HUES64 (cell line): Measurements from ENCODE around the gene TTLL5.

Experiments
- H3K27ac ChIP-seq: 2 replicates; pipeline ENCODE4 v1.7.0; 2013; ENCODE audit warnings: low read depth, low read length, inconsistent platforms
- H3K27me3 ChIP-seq: 2 replicates; pipeline ENCODE4 v1.6.1; 2013; ENCODE audit warnings: mild to moderate bottlenecking, low read length; ENCODE audit not compliant: insufficient read depth
- H3K36me3 ChIP-seq: 2 replicates; pipeline ENCODE4 v1.6.1; 2013; ENCODE audit warnings: mild to moderate bottlenecking, low read length; ENCODE audit not compliant: insufficient read depth
- H3K4me1 ChIP-seq: 2 replicates; pipeline ENCODE4 v1.6.1; 2013; ENCODE audit warnings: mild to moderate bottlenecking, low read length, moderate library complexity; ENCODE audit not compliant: insufficient read depth
- H3K4me3 ChIP-seq: 2 replicates; pipeline ENCODE4 v1.5.1; 2013; ENCODE audit warnings: mild to moderate bottlenecking, low read length, moderate library complexity
- H3K9ac ChIP-seq: 2 replicates; pipeline ENCODE4 v1.6.1; 2013; ENCODE audit warnings: mild to moderate bottlenecking, low read depth, low read length
- H3K9me3 ChIP-seq: 2 replicates; pipeline ENCODE4 v1.6.1; 2013; ENCODE audit warnings: low read depth, low read length; ENCODE audit not compliant: insufficient read depth
- WGBS: fragments of 150-250, 120-280 bp; methylation state at CpG from one replicate; pipeline ENCODE4 v1.1.7; 2013; ENCODE audit warnings: missing lambda C conversion rate; 5-methylcytosine and 5-hydroxymethylcytosine counted together

The TTLL5 gene

GRCh38 chr14:75983019-75983358, 321.9 kb downstream of the TTLL5 start:
- peak overlapping the region; percentile 63 for H3K4me3 ChIP-seq
- H3K27me3 ChIP-seq: peaks cover 31% of the 10 kb centered on the region
- peak overlapping the region; percentile 56; the same call in 1 of the 2 replicates for H3K9ac ChIP-seq
- 25% methylated on average over 7 of the region's 7 CpGs for WGBS
- no peak overlapping the region for H3K27ac ChIP-seq
- H3K9me3 ChIP-seq: no peaks in the 10 kb centered on the region
- H3K36me3 ChIP-seq: no peaks in the 10 kb centered on the region
- H3K4me1 ChIP-seq: peaks cover 9% of the 10 kb centered on the region

- Histone ChIP-seq H3K4me3 (no peak overlapping the region), H3K36me3 (no peaks in the 10 kb centered on the region), H3K9me3 (no peaks in the 10 kb centered on the region), H3K9ac (no peak overlapping the region), H3K27ac (no peak overlapping the region), H3K27me3 (peaks cover 31% of the 10 kb centered on the region), H3K4me1 (peaks cover 9% of the 10 kb centered on the region; the same call in 1 of the 2 replicates)
- 92% methylated on average over 2 of the region's 2 CpGs for WGBS
Observed at GRCh38 chr14:75984674-75985073, 323.6 kb downstream of the TTLL5 start.

GRCh38 chr14:75985618-75986438, 324.8 kb downstream of the TTLL5 start, which contains the start of gene IFT43:
TSS of gene IFT43 (plus strand) at chr14:75985763. CDS start at chr14:75985787, 24 bp downstream.
- peak within 1 kb of the TSS; percentile 74 for H3K9ac ChIP-seq
- H3K36me3 ChIP-seq: peaks cover 8% of the 10 kb centered on the region
- H3K9me3 ChIP-seq: no peaks in the 10 kb centered on the region

GRCh38 chr14:75986439-75986765, 325.4 kb downstream of the TTLL5 start:
- Histone ChIP-seq H3K27me3 (peaks cover 31% of the 10 kb centered on the region), H3K4me3 (peak overlapping the region; percentile 97), H3K27ac (no peak overlapping the region), H3K36me3 (peaks cover 10% of the 10 kb centered on the region), H3K9me3 (no peaks in the 10 kb centered on the region), H3K9ac (peak overlapping the region; percentile 74; the same call in 1 of the 2 replicates), H3K4me1 (peaks cover 1% of the 10 kb centered on the region; the same call in 1 of the 2 replicates)
- WGBS: 52% methylated on average over 6 of the region's 6 CpGs

More at GRCh38 chr14:75985618-75986438, 324.8 kb downstream of the TTLL5 start, which contains the start of gene IFT43:
- peaks cover 7% of the 10 kb centered on the region; the same call in 1 of the 2 replicates for H3K4me1 ChIP-seq
- peak within 1 kb of the TSS; percentile 46 for H3K27ac ChIP-seq
- peaks cover 31% of the 10 kb centered on the region for H3K27me3 ChIP-seq
- H3K4me3 ChIP-seq: peak within 1 kb of the TSS; percentile 97
- WGBS: under 1% methylated on average over 52 of the region's 52 CpGs

GRCh38 chr14:75987201-75987970, 326.3 kb downstream of the TTLL5 start:
- H3K4me1 ChIP-seq: no peaks in the 10 kb centered on the region
- H3K4me3 ChIP-seq: no peak overlapping the region
- H3K9ac ChIP-seq: no peak overlapping the region
- H3K36me3 ChIP-seq: peaks cover 14% of the 10 kb centered on the region
- no peaks in the 10 kb centered on the region for H3K9me3 ChIP-seq
- H3K27me3 ChIP-seq: peaks cover 28% of the 10 kb centered on the region
- 91% methylated on average over 3 of the region's 3 CpGs for WGBS
- no peak overlapping the region for H3K27ac ChIP-seq

GRCh38 chr14:75989134-75989533, 328.1 kb downstream of the TTLL5 start:
- Histone ChIP-seq H3K27me3 (peaks cover 13% of the 10 kb centered on the region), H3K9me3 (no peaks in the 10 kb centered on the region), H3K4me3 (no peak overlapping the region), H3K9ac (no peak overlapping the region), H3K27ac (no peak overlapping the region), H3K36me3 (peaks cover 19% of the 10 kb centered on the region), H3K4me1 (no peaks in the 10 kb centered on the region)
- 94% methylated on average over 6 of the region's 6 CpGs for WGBS

- Histone ChIP-seq H3K9ac (no peak overlapping the region), H3K4me1 (no peaks in the 10 kb centered on the region), H3K27me3 (peaks cover 2% of the 10 kb centered on the region; the same call in 1 of the 2 replicates), H3K9me3 (no peaks in the 10 kb centered on the region), H3K36me3 (peaks cover 27% of the 10 kb centered on the region), H3K27ac (no peak overlapping the region), H3K4me3 (no peak overlapping the region)
- 94% methylated on average over 3 of the region's 4 CpGs for WGBS
Observed at GRCh38 chr14:75990297-75990696, 329.3 kb downstream of the TTLL5 start.

GRCh38 chr14:75991753-75992152, 330.7 kb downstream of the TTLL5 start:
- Histone ChIP-seq H3K9me3 (no peaks in the 10 kb centered on the region), H3K4me1 (no peaks in the 10 kb centered on the region), H3K27me3 (no peaks in the 10 kb centered on the region), H3K27ac (no peak overlapping the region), H3K36me3 (peaks cover 35% of the 10 kb centered on the region), H3K9ac (no peak overlapping the region), H3K4me3 (no peak overlapping the region)
- 94% methylated on average over 4 of the region's 4 CpGs for WGBS

GRCh38 chr14:75993567-75994041, 332.6 kb downstream of the TTLL5 start:
- Histone ChIP-seq H3K4me1 (no peaks in the 10 kb centered on the region), H3K27ac (no peak overlapping the region), H3K36me3 (peaks cover 47% of the 10 kb centered on the region), H3K9me3 (no peaks in the 10 kb centered on the region), H3K27me3 (no peaks in the 10 kb centered on the region), H3K4me3 (no peak overlapping the region), H3K9ac (no peak overlapping the region)
- WGBS: no CpG with 5 or more reads among the region's 1 CpG

- Histone ChIP-seq H3K9me3 (no peaks in the 10 kb centered on the region), H3K4me1 (no peaks in the 10 kb centered on the region), H3K36me3 (peaks cover 54% of the 10 kb centered on the region), H3K27me3 (no peaks in the 10 kb centered on the region), H3K4me3 (no peak overlapping the region), H3K9ac (no peak overlapping the region), H3K27ac (no peak overlapping the region)
- WGBS: 91% methylated on average over 17 of the region's 17 CpGs
Observed at GRCh38 chr14:75995372-75996041, 334.5 kb downstream of the TTLL5 start.

GRCh38 chr14:75996488-75996887, 335.4 kb downstream of the TTLL5 start:
- 87% methylated on average over 1 of the region's 1 CpG for WGBS
- Histone ChIP-seq H3K9me3 (no peaks in the 10 kb centered on the region), H3K27me3 (no peaks in the 10 kb centered on the region), H3K4me1 (no peaks in the 10 kb centered on the region), H3K4me3 (no peak overlapping the region), H3K27ac (no peak overlapping the region), H3K9ac (no peak overlapping the region), H3K36me3 (peaks cover 57% of the 10 kb centered on the region)
